Keratinocyte (primary cell): ENCODE data around the gene PARP16. TPM values are rescaled to one million over a fixed set of nuclear protein-coding genes. Genes with fewer than 3 reads are reported as not detected.

Experiments
- DNase-seq: peaks from one replicate; pipeline ENCODE4 v3.0.0-alpha.2; 2011; ENCODE audit warnings: low read depth, missing footprints, low spot score
- FAIRE-seq: peaks from 2 replicates; lab custom pipeline; 2011; peaks lifted over from hg19 to GRCh38; lab: Jason Lieb, UNC
- H2AFZ ChIP-seq: 2 replicates; pipeline ENCODE4 v1.6.0; 2012; ENCODE audit warnings: low read length, control low read depth, inconsistent platforms; ENCODE audit not compliant: control insufficient read depth
- H3K27ac ChIP-seq: 2 replicates; pipeline ENCODE4 v1.5.1; 2011; ENCODE audit warnings: low read length; ENCODE audit not compliant: control insufficient read depth, insufficient read depth
- H3K27me3 ChIP-seq: 3 replicates; pipeline ENCODE4 v1.6.0; 2011; ENCODE audit warnings: low read length; ENCODE audit not compliant: control insufficient read depth, insufficient read depth; ENCODE audit errors: extremely low read depth
- H3K36me3 ChIP-seq, 2 experiments: 2 replicates in 1 of 2; 3 replicates in 1 of 2; pipeline ENCODE4 v1.5.1; 2011; ENCODE audit warnings: low read length in 2 of 2, mild to moderate bottlenecking in 1 of 2; ENCODE audit not compliant: control insufficient read depth in 2 of 2, insufficient read depth in 2 of 2; ENCODE audit errors: extremely low read depth in 1 of 2
- H3K4me1 ChIP-seq: 3 replicates; pipeline ENCODE4 v1.5.1; 2011; ENCODE audit warnings: low read length; ENCODE audit not compliant: control insufficient read depth, insufficient read depth; ENCODE audit errors: extremely low read depth
- H3K4me2 ChIP-seq: 3 replicates; pipeline ENCODE4 v1.6.0; 2011; ENCODE audit warnings: low read depth, low read length; ENCODE audit not compliant: control insufficient read depth, insufficient read depth; ENCODE audit errors: extremely low read depth
- H3K4me3 ChIP-seq, 3 experiments: fragments of 200-600 bp in 1 of 3; sonication (generic) in 1 of 3; 2 replicates in 2 of 3; 3 replicates in 1 of 3; pipeline ENCODE4 v1.5.1; 2011 to 2016; ENCODE audit warnings: low read length in 3 of 3, mild to moderate bottlenecking in 3 of 3, control low read depth in 2 of 3, inconsistent platforms in 1 of 3, low read depth in 1 of 3, mixed read lengths in 1 of 3, mixed run types in 1 of 3, moderate library complexity in 1 of 3; ENCODE audit not compliant: control insufficient read depth in 2 of 3, insufficient read depth in 2 of 3; ENCODE audit errors: extremely low read depth in 1 of 3
- H3K79me2 ChIP-seq: 2 replicates; pipeline ENCODE4 v1.6.0; 2012; ENCODE audit warnings: low read length; ENCODE audit not compliant: control insufficient read depth, insufficient read depth
- H3K9ac ChIP-seq: 3 replicates; pipeline ENCODE4 v1.6.0; 2011; ENCODE audit warnings: low read length; ENCODE audit not compliant: control insufficient read depth, insufficient read depth; ENCODE audit errors: extremely low read depth
- H3K9me1 ChIP-seq: 3 replicates; pipeline ENCODE4 v1.6.0; 2011; ENCODE audit warnings: low read length; ENCODE audit not compliant: control insufficient read depth, insufficient read depth; ENCODE audit errors: extremely low read depth
- H3K9me3 ChIP-seq: 2 replicates; pipeline ENCODE4 v1.5.1; 2012; ENCODE audit warnings: low read depth, low read length; ENCODE audit not compliant: control insufficient read depth
- H4K20me1 ChIP-seq: 3 replicates; pipeline ENCODE4 v1.6.0; 2011; ENCODE audit warnings: low read length; ENCODE audit not compliant: control insufficient read depth, insufficient read depth; ENCODE audit errors: extremely low read depth
- EZH2 ChIP-seq: IDR thresholded peaks from one replicate; pipeline ENCODE4 v1.6.1; 2012; ENCODE audit warnings: inconsistent platforms, mild to moderate bottlenecking, low read length, moderate library complexity
- dilution Hi-C: fragments of 300-500 bp; cut with MboI; formaldehyde crosslinking; loops from one replicate; pipeline ENCODE4 v1.7.0; 2020; ENCODE audit warnings: low sequenced_read_pairs; ENCODE audit not compliant: extremely low pct_ligation_motif_present
- polyA plus RNA-seq, 5 experiments: library from polyadenylated mRNA; depleted of rRNA in 3 of 5; stranded (reverse) in 3 of 5; stranded (forward) in 1 of 5; unstranded in 1 of 5; fragments of >200 nt; gene quantifications; 1 replicate in 1 of 5; 2 replicates in 3 of 5; 3 replicates in 1 of 5; pipeline versions ENCODE4 v1.2.1 to v1.2.3, GENCODE V29; 2011 to 2012; ENCODE audit warnings: missing spikeins in 2 of 5, low read depth in 1 of 5, low replicate concordance in 1 of 5
- TF ChIP-seq, protein P1 (sequence below), 3 experiments: IDR thresholded peaks in 1 of 3; conservative IDR thresholded peaks in 1 of 3; optimal IDR thresholded peaks in 1 of 3; 2 replicates in 2 of 3; 3 replicates in 1 of 3; pipeline versions ENCODE3 to v1.5.1; 2011; ENCODE audit warnings: low read length in 3 of 3, mild to moderate bottlenecking in 3 of 3, moderate library complexity in 2 of 3, control low read depth in 1 of 3, inconsistent platforms in 1 of 3; ENCODE audit not compliant: insufficient read depth in 2 of 3; ENCODE audit errors: extremely low read depth in 1 of 3

The PARP16 gene
- polyA plus RNA-seq, 1 donor (not counting 4 experiments of a cell fraction or from before 2014, with no cell fraction given): 2.1 TPM

DNA sequence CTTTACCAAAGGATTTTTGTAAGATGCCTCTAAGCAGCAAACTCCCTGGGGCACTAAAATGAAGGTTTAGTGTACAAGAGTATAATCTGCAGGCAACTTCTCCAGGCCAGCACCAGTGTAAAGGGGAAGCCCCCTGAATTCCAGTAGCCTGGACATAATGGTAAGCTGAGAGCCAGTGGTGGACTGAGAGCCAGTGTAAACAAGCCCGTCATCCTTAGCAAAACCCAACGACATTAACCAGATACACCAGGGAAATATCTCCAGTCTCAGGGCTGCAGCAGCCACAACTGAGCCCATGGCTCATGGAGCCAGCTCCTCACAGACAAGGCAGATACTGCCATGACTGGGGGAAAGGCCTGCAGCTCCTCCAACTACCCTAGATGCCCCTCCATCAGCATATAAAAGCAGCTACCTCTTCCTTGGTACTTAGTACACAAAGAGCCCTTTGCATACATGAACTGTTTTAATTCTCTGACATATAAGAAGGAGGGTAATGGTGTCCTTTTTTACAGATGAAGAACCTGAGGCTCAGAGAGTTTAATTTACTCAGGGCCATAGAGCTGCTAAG, 21.7 kb downstream of the PARP16 start:
- no peak for DNase-seq
- Histone ChIP-seq H3K9me1 (no peaks in the 10 kb centered on the region), H3K9me3 (no peaks in the 10 kb centered on the region), H4K20me1 (no peaks in the 10 kb centered on the region), H3K4me3 (no peak overlapping the region), H3K4me1 (no peaks in the 10 kb centered on the region), H3K9ac (no peak overlapping the region), H3K36me3 (peaks cover 0 to 3% of the 10 kb centered on the region in 2 experiments), H3K79me2 (no peaks in the 10 kb centered on the region), H2AFZ (no peak overlapping the region), H3K27ac (no peak overlapping the region), H3K4me2 (no peak overlapping the region), H3K27me3 (no peaks in the 10 kb centered on the region)
- dilution Hi-C loops: no loop called here
- no peak for TF ChIP-seq EZH2
- TF ChIP-seq, protein P1, sequence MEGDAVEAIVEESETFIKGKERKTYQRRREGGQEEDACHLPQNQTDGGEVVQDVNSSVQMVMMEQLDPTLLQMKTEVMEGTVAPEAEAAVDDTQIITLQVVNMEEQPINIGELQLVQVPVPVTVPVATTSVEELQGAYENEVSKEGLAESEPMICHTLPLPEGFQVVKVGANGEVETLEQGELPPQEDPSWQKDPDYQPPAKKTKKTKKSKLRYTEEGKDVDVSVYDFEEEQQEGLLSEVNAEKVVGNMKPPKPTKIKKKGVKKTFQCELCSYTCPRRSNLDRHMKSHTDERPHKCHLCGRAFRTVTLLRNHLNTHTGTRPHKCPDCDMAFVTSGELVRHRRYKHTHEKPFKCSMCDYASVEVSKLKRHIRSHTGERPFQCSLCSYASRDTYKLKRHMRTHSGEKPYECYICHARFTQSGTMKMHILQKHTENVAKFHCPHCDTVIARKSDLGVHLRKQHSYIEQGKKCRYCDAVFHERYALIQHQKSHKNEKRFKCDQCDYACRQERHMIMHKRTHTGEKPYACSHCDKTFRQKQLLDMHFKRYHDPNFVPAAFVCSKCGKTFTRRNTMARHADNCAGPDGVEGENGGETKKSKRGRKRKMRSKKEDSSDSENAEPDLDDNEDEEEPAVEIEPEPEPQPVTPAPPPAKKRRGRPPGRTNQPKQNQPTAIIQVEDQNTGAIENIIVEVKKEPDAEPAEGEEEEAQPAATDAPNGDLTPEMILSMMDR (optimal IDR thresholded peaks at IDR 0.05 in 1 of 3, IDR thresholded peaks at IDR 0.05 in 1 of 3, conservative IDR thresholded peaks at IDR 0.05 in 1 of 3; ENCODE audit: extremely low read depth in 1 of 3, insufficient read depth in 2 of 3, low read length in 3 of 3): no peak
- FAIRE-seq: no peak

DNA sequence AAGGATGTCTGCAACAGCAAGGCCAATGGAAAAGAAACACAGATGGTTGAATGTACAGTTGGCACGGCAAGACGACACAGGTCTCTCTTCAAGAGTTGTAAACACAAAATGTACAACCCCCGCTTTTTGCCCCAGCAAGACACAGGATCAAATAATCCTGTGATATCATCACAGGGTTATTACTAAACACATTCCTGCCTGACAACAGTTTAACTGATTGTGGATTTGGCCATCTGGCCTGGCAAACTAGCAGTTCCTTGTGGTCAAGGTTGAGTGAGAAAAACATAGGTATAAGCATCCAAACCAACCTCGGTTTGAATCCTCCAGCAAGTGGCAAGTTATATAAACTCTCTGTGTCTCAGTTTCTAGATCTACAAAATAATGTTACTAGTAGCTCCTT, 23.4 kb downstream of the PARP16 start:
- dilution Hi-C loops: no loop called here
- Histone ChIP-seq H2AFZ (no peak overlapping the region), H3K27me3 (no peaks in the 10 kb centered on the region), H3K9me1 (no peaks in the 10 kb centered on the region), H3K4me1 (no peaks in the 10 kb centered on the region), H3K36me3 (peaks cover 0 to 6% of the 10 kb centered on the region in 2 experiments), H3K9ac (no peak overlapping the region), H3K9me3 (no peaks in the 10 kb centered on the region), H3K79me2 (no peaks in the 10 kb centered on the region), H3K4me2 (no peak overlapping the region), H4K20me1 (no peaks in the 10 kb centered on the region), H3K4me3 (no peak overlapping the region), H3K27ac (no peak overlapping the region)
- TF ChIP-seq, protein P1 (optimal IDR thresholded peaks at IDR 0.05 in 1 of 3, IDR thresholded peaks at IDR 0.05 in 1 of 3, conservative IDR thresholded peaks at IDR 0.05 in 1 of 3; ENCODE audit: extremely low read depth in 1 of 3, insufficient read depth in 2 of 3, low read length in 3 of 3): no peak
- no peak for TF ChIP-seq EZH2
- FAIRE-seq: no peak
- DNase-seq: no peak
